Measurements from ENCODE around the gene TGM6. TPM values are rescaled to one million over a fixed set of nuclear protein-coding genes. Genes with fewer than 3 reads are reported as not detected.

The TGM6 gene
- total RNA-seq, 2 experiments from 2014 or later = not detected

- ChIA-PET POLR2A (no interaction called here), CTCF (no interaction called here)
- Mint-ChIP-seq H3K36me3 (ENCODE audit: low read depth) (no peaks in the 10 kb centered on the region), H3K4me1 (ENCODE audit: low read depth) (no peaks in the 10 kb centered on the region), H3K27me3 (no peaks in the 10 kb centered on the region), H3K27ac (no peak overlapping the region), H3K4me3 (no peak overlapping the region), H3K9me3 (peaks cover 8% of the 10 kb centered on the region)
- Histone ChIP-seq H3K4me1 (ENCODE audit: insufficient read depth, low read length) (no peaks in the 10 kb centered on the region), H3K9me3 (ENCODE audit: control insufficient read depth in 1 of 2, insufficient read depth in 1 of 2, low read length in 2 of 2) (peaks cover 13 to 17% of the 10 kb centered on the region in 2 experiments), H3K27ac (ENCODE audit: low read depth in 1 of 2, low read length in 2 of 2) (no peak overlapping the region), H3K36me3 (ENCODE audit: insufficient read depth, low read length) (no peaks in the 10 kb centered on the region), H3K4me3 (ENCODE audit: low read length) (no peak overlapping the region), H3K27me3 (ENCODE audit: control insufficient read depth in 1 of 2, insufficient read depth in 2 of 2, low read length in 2 of 2) (no peaks in the 10 kb centered on the region)
- DNase-seq = peak in 7 of 14 experiments; percentile 9 to 40 (median 16)
- intact Hi-C loops (cut with DNase I, micrococcal nuclease) = no loop called here
- ATAC-seq (ENCODE audit: poor library complexity) = no peak
- TF ChIP-seq, protein P1, sequence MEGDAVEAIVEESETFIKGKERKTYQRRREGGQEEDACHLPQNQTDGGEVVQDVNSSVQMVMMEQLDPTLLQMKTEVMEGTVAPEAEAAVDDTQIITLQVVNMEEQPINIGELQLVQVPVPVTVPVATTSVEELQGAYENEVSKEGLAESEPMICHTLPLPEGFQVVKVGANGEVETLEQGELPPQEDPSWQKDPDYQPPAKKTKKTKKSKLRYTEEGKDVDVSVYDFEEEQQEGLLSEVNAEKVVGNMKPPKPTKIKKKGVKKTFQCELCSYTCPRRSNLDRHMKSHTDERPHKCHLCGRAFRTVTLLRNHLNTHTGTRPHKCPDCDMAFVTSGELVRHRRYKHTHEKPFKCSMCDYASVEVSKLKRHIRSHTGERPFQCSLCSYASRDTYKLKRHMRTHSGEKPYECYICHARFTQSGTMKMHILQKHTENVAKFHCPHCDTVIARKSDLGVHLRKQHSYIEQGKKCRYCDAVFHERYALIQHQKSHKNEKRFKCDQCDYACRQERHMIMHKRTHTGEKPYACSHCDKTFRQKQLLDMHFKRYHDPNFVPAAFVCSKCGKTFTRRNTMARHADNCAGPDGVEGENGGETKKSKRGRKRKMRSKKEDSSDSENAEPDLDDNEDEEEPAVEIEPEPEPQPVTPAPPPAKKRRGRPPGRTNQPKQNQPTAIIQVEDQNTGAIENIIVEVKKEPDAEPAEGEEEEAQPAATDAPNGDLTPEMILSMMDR (IDR thresholded peaks at IDR 0.05) = peak; percentile 20
These were observed 6.5 kb downstream of the TGM6 start for GRCh38 chr20:2387180-2387577.

DNA sequence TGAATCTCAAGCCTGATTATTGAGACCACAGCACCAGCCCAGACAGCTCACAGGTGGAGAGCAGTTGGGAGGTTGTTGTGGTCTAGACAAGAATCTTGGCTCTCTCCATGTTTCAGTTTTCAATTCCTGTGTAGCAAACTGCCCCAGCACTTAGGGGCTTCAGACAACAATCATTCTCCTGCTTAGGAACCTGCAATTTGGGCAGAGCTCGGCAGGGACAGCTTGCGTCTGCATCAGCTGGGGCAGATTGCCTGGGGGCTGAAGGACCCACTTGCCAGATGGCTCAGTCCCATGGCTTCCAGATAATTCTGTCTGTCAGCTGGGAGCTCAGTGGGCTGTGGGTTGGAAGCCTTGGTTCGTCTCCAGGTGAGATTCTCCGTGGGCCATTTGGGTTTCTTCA is 6.9 kb downstream of the TGM6 start:
- DNase-seq (no peak), ATAC-seq (ENCODE audit: poor library complexity) (no peak)
- no peaks in the 10 kb centered on the region for H3K36me3 Mint-ChIP-seq (ENCODE audit: low read depth)
- no peak overlapping the region for H3K4me3 ChIP-seq (ENCODE audit: low read length)
- H3K27me3 ChIP-seq (ENCODE audit: control insufficient read depth in 1 of 2, insufficient read depth in 2 of 2, low read length in 2 of 2) = no peaks in the 10 kb centered on the region
- ChIA-PET POLR2A (no interaction called here), CTCF (no interaction called here)
- no peak overlapping the region for H3K27ac ChIP-seq (ENCODE audit: low read depth in 1 of 2, low read length in 2 of 2)
- H3K9me3 Mint-ChIP-seq = peaks cover 8% of the 10 kb centered on the region
- TF ChIP-seq, protein P1 (IDR thresholded peaks at IDR 0.05) = no peak
- H3K27ac Mint-ChIP-seq = no peak overlapping the region
- H3K27me3 Mint-ChIP-seq = no peaks in the 10 kb centered on the region
- no peaks in the 10 kb centered on the region for H3K36me3 ChIP-seq (ENCODE audit: insufficient read depth, low read length)
- no peaks in the 10 kb centered on the region for H3K4me1 Mint-ChIP-seq (ENCODE audit: low read depth)
- H3K4me3 Mint-ChIP-seq = no peak overlapping the region
- no peaks in the 10 kb centered on the region for H3K4me1 ChIP-seq (ENCODE audit: insufficient read depth, low read length)
- intact Hi-C loops (cut with DNase I, micrococcal nuclease) = no loop called here
- H3K9me3 ChIP-seq (ENCODE audit: control insufficient read depth in 1 of 2, insufficient read depth in 1 of 2, low read length in 2 of 2) = peaks cover 13 to 17% of the 10 kb centered on the region in 2 experiments

GRCh38 chr20:2390951-2391675 is 10.4 kb downstream of the TGM6 start:
- no peaks in the 10 kb centered on the region for H3K27me3 ChIP-seq (ENCODE audit: control insufficient read depth in 1 of 2, insufficient read depth in 2 of 2, low read length in 2 of 2)
- Mint-ChIP-seq H3K4me3 (no peak overlapping the region), H3K36me3 (ENCODE audit: low read depth) (no peaks in the 10 kb centered on the region), H3K4me1 (ENCODE audit: low read depth) (no peaks in the 10 kb centered on the region), H3K27me3 (no peaks in the 10 kb centered on the region), H3K27ac (no peak overlapping the region), H3K9me3 (peaks cover 8% of the 10 kb centered on the region)
- no peaks in the 10 kb centered on the region for H3K36me3 ChIP-seq (ENCODE audit: insufficient read depth, low read length)
- H3K4me3 ChIP-seq (ENCODE audit: low read length) = no peak overlapping the region
- ChIA-PET POLR2A (no interaction called here), CTCF (no interaction called here)
- DNase-seq (peak in 1 of 14 experiments; percentile 12), ATAC-seq (ENCODE audit: poor library complexity) (no peak)
- TF ChIP-seq, protein P1 (IDR thresholded peaks at IDR 0.05) = no peak
- intact Hi-C loops (cut with DNase I, micrococcal nuclease) = no loop called here
- no peak overlapping the region for H3K27ac ChIP-seq (ENCODE audit: low read depth in 1 of 2, low read length in 2 of 2)
- H3K4me1 ChIP-seq (ENCODE audit: insufficient read depth, low read length) = no peaks in the 10 kb centered on the region
- H3K9me3 ChIP-seq (ENCODE audit: control insufficient read depth in 1 of 2, insufficient read depth in 1 of 2, low read length in 2 of 2) = peaks cover 13 to 14% of the 10 kb centered on the region in 2 experiments

All from CD4-positive, alpha-beta T cell (primary cell).